Ishikawa (cell line): ENCODE measurements around the gene ARHGAP5.

Experiments
- CEBPB ChIP-seq: IDR thresholded peaks from 2 replicates; pipeline ENCODE4 v1.6.1; 2012
- CREB1 ChIP-seq: IDR thresholded peaks from 2 replicates; pipeline ENCODE4 v1.6.1; 2012; ENCODE audit warnings: low read depth
- EGR1 ChIP-seq: IDR thresholded peaks from 2 replicates; pipeline ENCODE4 v1.6.1; 2012
- EP300 ChIP-seq: IDR thresholded peaks from 2 replicates; pipeline ENCODE4 v1.6.1; 2012; ENCODE audit warnings: borderline replicate concordance
- FOXM1 ChIP-seq: IDR thresholded peaks from 2 replicates; pipeline ENCODE4 v1.6.1; 2012; ENCODE audit warnings: low read depth, borderline replicate concordance
- NFIC ChIP-seq: IDR thresholded peaks from 2 replicates; pipeline ENCODE4 v1.6.1; 2012
- RAD21 ChIP-seq: IDR thresholded peaks from 2 replicates; pipeline ENCODE4 v1.6.1; 2012; ENCODE audit warnings: low read depth
- TAF1 ChIP-seq: IDR thresholded peaks from 2 replicates; pipeline ENCODE4 v1.6.1; 2012; ENCODE audit warnings: low read depth, mild to moderate bottlenecking
- TCF12 ChIP-seq: IDR thresholded peaks from 2 replicates; pipeline ENCODE4 v1.6.1; 2012; ENCODE audit warnings: low read depth
- TEAD4 ChIP-seq: IDR thresholded peaks from 2 replicates; pipeline ENCODE4 v1.6.1; 2012
- YY1 ChIP-seq: IDR thresholded peaks from 2 replicates; pipeline ENCODE4 v1.6.1; 2012; ENCODE audit warnings: low read depth
- ZBTB7A ChIP-seq: IDR thresholded peaks from 2 replicates; pipeline ENCODE4 v1.6.1; 2012; ENCODE audit warnings: low read depth
- TF ChIP-seq, protein P1 (sequence below): IDR thresholded peaks from 2 replicates; pipeline ENCODE4 v1.6.1; 2012
- TF ChIP-seq, protein P2 (sequence below): IDR thresholded peaks from 2 replicates; pipeline ENCODE4 v1.6.1; 2012; ENCODE audit warnings: low read depth, mild to moderate bottlenecking
- TF ChIP-seq, protein P3 (sequence below): IDR thresholded peaks from 2 replicates; pipeline ENCODE4 v1.6.1; 2012

The ARHGAP5 gene

DNA sequence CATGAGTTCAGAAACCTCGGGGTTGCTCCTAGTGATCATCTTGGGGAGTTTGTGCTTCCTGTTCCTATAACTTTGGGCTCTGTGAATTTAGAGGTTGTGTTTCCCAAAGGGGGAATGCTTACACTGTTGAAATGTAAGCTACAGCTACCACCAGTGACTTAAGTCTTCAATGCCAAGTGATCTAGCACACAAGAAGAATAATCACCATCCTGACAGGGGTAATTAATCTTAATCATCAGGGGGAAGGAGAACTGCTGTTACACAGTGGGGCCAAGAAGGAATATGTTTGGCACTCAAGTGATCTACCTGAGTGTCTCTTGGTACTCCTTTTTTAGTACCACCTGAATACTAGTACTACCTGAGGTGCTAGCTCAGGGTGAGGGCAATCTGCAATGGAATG lies 89.8 kb downstream of the ARHGAP5 start:
- TF ChIP-seq YY1 (no peak), ZBTB7A (no peak), EGR1 (no peak), CEBPB (no peak), TEAD4 (no peak), RAD21 (no peak)
- TF ChIP-seq, protein P1, sequence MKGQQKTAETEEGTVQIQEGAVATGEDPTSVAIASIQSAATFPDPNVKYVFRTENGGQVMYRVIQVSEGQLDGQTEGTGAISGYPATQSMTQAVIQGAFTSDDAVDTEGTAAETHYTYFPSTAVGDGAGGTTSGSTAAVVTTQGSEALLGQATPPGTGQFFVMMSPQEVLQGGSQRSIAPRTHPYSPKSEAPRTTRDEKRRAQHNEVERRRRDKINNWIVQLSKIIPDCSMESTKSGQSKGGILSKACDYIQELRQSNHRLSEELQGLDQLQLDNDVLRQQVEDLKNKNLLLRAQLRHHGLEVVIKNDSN = no peak

DNA sequence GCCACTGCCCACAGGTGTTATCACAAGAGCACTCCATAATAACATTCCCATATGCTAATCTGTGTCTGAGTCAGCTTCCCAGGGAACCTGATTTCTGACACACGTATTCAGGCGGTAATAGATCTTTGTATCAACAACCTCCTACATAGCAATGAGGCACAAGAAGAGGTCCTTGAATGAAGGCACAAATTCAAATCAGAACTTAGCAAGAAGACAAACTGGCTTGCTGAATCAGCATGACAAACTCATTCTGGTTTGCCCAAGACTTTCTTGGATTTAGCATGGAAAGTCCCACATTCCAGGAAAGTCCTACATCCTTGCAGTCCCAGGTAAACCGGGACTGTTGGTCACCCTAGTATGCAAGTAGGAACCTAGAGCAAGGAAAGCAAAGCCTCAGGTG lies 90.8 kb downstream of the ARHGAP5 start:
- TF ChIP-seq ZBTB7A (no peak), EGR1 (no peak), FOXM1 (no peak), RAD21 (no peak), EP300 (no peak), TAF1 (no peak), CEBPB (no peak), YY1 (no peak), TEAD4 (no peak), TCF12 (no peak), NFIC (no peak), CREB1 (no peak)
- TF ChIP-seq, protein P2, sequence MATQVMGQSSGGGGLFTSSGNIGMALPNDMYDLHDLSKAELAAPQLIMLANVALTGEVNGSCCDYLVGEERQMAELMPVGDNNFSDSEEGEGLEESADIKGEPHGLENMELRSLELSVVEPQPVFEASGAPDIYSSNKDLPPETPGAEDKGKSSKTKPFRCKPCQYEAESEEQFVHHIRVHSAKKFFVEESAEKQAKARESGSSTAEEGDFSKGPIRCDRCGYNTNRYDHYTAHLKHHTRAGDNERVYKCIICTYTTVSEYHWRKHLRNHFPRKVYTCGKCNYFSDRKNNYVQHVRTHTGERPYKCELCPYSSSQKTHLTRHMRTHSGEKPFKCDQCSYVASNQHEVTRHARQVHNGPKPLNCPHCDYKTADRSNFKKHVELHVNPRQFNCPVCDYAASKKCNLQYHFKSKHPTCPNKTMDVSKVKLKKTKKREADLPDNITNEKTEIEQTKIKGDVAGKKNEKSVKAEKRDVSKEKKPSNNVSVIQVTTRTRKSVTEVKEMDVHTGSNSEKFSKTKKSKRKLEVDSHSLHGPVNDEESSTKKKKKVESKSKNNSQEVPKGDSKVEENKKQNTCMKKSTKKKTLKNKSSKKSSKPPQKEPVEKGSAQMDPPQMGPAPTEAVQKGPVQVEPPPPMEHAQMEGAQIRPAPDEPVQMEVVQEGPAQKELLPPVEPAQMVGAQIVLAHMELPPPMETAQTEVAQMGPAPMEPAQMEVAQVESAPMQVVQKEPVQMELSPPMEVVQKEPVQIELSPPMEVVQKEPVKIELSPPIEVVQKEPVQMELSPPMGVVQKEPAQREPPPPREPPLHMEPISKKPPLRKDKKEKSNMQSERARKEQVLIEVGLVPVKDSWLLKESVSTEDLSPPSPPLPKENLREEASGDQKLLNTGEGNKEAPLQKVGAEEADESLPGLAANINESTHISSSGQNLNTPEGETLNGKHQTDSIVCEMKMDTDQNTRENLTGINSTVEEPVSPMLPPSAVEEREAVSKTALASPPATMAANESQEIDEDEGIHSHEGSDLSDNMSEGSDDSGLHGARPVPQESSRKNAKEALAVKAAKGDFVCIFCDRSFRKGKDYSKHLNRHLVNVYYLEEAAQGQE = no peak
- TF ChIP-seq, protein P1 = no peak
- TF ChIP-seq, protein P3, sequence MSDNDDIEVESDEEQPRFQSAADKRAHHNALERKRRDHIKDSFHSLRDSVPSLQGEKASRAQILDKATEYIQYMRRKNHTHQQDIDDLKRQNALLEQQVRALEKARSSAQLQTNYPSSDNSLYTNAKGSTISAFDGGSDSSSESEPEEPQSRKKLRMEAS = no peak

DNA sequence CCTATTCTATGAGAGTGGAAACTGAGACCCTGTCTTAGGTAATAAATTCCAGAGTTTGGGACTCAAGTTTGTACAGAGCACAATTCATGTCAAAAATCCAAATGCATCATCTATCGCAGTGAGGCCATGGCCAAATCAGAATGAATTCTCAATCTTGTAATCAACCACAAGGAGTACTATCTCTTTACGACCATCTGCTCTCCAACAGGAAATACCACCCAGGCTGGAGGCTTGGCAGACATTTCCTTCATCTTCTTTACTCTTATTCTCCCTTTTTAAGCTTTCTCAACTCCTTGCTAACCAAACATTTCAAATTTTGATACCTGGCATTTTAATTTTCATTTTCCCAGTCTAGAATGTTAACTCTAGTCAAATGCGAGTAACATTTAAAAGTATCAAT lies 92.1 kb downstream of the ARHGAP5 start:
- no peak for TF ChIP-seq ZBTB7A
- TF ChIP-seq TAF1 = no peak
- no peak for TF ChIP-seq EGR1
- TF ChIP-seq TEAD4 = no peak
- TF ChIP-seq CEBPB = no peak
- TF ChIP-seq, protein P1 = no peak
- TF ChIP-seq TCF12 = no peak
- no peak for TF ChIP-seq YY1
- TF ChIP-seq, protein P2 = no peak
- TF ChIP-seq, protein P3 = no peak
- TF ChIP-seq EP300 = no peak

DNA sequence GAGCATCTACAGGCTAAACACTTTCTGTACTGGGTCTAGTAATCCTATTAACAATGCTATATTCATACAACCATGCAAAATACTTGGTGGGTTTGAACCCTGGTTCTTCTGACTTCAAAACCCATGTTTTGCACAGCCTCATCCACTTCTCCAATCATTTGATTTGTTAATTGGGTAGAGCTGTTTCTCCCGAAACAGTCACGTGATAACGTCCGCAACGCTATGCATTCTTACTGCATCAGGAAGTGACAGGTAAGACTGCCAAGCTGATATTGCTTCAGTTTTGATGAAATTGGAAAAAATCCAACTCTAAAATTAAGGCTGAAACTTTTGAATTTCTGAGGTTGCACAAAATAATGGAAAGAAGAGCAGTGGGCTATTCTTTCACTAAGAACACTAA lies 94.4 kb downstream of the ARHGAP5 start:
- no peak for TF ChIP-seq ZBTB7A
- no peak for TF ChIP-seq CEBPB
- TF ChIP-seq TCF12 = no peak
- TF ChIP-seq TEAD4 = no peak
- no peak for TF ChIP-seq FOXM1
- no peak for TF ChIP-seq EP300
- no peak for TF ChIP-seq NFIC
- TF ChIP-seq, protein P1 = no peak
- TF ChIP-seq, protein P3 = no peak
- TF ChIP-seq, protein P2 = no peak
- TF ChIP-seq TAF1 = no peak
- no peak for TF ChIP-seq YY1
- no peak for TF ChIP-seq CREB1
- no peak for TF ChIP-seq RAD21
- TF ChIP-seq EGR1 = no peak
